Effector memory CD4-positive, alpha-beta T cell (primary cell): ENCODE data around the gene KDM6A.
"Not testable (repeated sequence)": the region's sequence is repeated elsewhere in the genome, so short reads cannot be mapped to it uniquely, and the experiment has no call there.

Experiments used
- DNase-seq, 3 donors: peaks; one replicate each; pipeline ENCODE4 v3.0.0-alpha.2; 2020
- H3K27ac ChIP-seq: 2 replicates; pipeline ENCODE4 v1.7.0; 2013; ENCODE audit warnings: mild to moderate bottlenecking, low read length, moderate library complexity; ENCODE audit not compliant: insufficient read depth, poor library complexity, severe bottlenecking
- H3K27me3 ChIP-seq: replicated peaks from 2 replicates; pipeline ENCODE4 v1.7.0; 2013; ENCODE audit warnings: mild to moderate bottlenecking, low read length; ENCODE audit not compliant: insufficient read depth, control insufficient read depth, poor library complexity, severe bottlenecking
- H3K36me3 ChIP-seq: 2 replicates; pipeline ENCODE4 v1.7.0; 2013; ENCODE audit warnings: mild to moderate bottlenecking, low read length, moderate library complexity; ENCODE audit not compliant: control insufficient read depth, insufficient read depth
- H3K4me1 ChIP-seq: 2 replicates; pipeline ENCODE4 v1.7.0; 2013; ENCODE audit warnings: low read length, mild to moderate bottlenecking; ENCODE audit not compliant: control insufficient read depth, insufficient read depth, poor library complexity, severe bottlenecking
- H3K4me3 ChIP-seq: 2 replicates; pipeline ENCODE4 v1.7.0; 2013; ENCODE audit warnings: low read length, low read depth, mild to moderate bottlenecking; ENCODE audit not compliant: insufficient read depth, poor library complexity, severe bottlenecking
- H3K9me3 ChIP-seq: 2 replicates; pipeline ENCODE4 v1.7.0; 2013; ENCODE audit warnings: mild to moderate bottlenecking, low read length, moderate library complexity; ENCODE audit not compliant: control insufficient read depth

The KDM6A gene

DNA sequence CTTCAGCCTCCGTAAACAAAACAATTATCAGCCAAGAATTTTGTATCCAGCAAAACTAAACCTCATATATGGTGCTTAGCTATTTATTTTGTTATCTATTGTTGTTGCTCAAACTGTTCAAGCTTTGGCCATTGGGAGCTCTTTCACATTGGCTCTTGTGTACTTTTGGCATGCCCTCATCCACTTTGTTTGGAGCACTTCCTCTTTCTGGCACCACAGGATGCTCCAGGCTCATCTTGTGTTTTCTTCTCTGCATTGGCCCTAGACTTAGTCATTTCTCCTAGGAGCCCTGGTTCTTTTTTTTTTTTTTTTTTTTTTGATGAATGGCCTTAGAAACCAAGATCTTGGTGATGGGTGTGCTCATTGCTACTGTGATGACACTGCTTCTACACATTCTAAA lies 253.2 kb downstream of the KDM6A start:
- no peaks in the 10 kb centered on the region for H3K27me3 ChIP-seq

DNA sequence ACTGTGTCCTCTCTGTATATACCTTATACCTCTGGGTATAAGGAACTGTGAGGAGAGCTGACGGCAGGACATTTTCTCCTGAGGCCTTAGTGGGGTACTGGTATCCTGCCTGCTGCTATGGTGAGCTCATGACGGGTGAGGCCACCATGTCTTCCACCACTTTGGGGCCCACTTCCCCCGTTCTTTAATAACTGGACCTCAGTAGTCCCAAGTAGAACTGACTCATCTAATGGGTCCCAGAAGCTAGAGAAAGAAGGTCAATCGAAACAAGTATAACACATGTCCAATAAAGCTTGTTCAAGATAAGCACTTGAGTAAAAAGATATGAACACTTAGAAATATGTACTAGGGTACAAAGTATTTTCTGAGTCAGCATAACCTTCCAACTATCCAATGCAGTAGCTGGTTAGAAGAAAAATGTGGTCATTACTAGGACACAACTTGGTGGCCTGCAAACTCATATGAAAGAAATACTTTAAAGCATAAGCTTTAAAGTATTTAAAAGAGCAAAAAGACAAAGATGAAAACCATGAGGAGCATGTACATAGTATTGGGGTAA lies 256.0 kb downstream of the KDM6A start:
- Histone ChIP-seq H3K27me3 (no peaks in the 10 kb centered on the region), H3K27ac (no peak overlapping the region), H3K4me3 (no peak overlapping the region), H3K4me1 (no peaks in the 10 kb centered on the region), H3K36me3 (no peaks in the 10 kb centered on the region), H3K9me3 (no peaks in the 10 kb centered on the region)
- no peak for DNase-seq

More for the DNA sequence above, 253.2 kb downstream of the KDM6A start:
- no peak for DNase-seq
- no peak overlapping the region for H3K4me3 ChIP-seq
- no peaks in the 10 kb centered on the region for H3K36me3 ChIP-seq
- no peaks in the 10 kb centered on the region for H3K4me1 ChIP-seq
- no peaks in the 10 kb centered on the region for H3K9me3 ChIP-seq
- H3K27ac ChIP-seq = no peak overlapping the region

DNA sequence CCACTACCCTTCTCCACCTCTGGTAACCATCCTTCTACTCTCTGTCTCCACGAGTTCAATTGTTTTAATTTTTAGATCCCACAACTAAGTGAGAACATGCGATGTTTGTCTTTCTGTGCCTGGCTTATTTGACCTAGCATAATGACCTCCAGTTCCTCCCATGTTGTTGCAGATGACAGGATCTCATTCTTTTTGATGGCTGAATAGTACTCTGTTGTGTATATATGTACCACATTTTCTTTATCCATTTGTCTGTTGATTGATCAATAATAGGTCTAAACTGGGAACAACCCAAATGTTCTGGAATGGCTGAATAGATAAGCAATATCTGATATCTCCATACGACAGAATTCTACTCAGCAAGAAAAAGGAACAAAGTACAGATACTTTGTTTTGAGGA lies 260.5 kb downstream of the KDM6A start:
- Histone ChIP-seq H3K4me3 (no peak overlapping the region), H3K27ac (no peak overlapping the region), H3K36me3 (no peaks in the 10 kb centered on the region), H3K27me3 (no peaks in the 10 kb centered on the region), H3K4me1 (no peaks in the 10 kb centered on the region), H3K9me3 (no peaks in the 10 kb centered on the region)
- DNase-seq = no peak

DNA sequence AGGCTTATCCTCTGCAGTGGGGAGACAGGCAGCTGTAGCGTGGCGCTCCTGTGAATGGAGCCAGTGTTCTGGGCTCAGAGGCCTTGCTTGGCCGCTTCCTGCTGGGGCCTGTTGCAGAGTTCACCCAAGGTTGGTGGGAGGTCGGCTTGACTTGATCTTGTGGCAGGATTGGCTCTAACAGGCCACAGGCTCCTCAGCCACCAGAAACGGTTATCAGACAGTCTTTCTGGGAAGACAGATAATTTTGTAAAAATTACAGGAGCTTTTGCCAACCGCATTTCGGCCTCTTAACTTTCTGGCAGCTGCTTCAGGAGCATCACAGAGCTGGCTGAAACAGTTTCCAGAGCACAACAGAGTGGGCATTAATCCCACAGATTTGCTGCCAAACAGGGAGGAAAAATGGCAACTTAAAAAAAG lies 261.3 kb downstream of the KDM6A start:
- Histone ChIP-seq H3K4me1 (no peaks in the 10 kb centered on the region), H3K4me3 (no peak overlapping the region), H3K36me3 (no peaks in the 10 kb centered on the region), H3K27ac (no peak overlapping the region), H3K27me3 (no peaks in the 10 kb centered on the region), H3K9me3 (no peaks in the 10 kb centered on the region)
- DNase-seq = no peak

DNA sequence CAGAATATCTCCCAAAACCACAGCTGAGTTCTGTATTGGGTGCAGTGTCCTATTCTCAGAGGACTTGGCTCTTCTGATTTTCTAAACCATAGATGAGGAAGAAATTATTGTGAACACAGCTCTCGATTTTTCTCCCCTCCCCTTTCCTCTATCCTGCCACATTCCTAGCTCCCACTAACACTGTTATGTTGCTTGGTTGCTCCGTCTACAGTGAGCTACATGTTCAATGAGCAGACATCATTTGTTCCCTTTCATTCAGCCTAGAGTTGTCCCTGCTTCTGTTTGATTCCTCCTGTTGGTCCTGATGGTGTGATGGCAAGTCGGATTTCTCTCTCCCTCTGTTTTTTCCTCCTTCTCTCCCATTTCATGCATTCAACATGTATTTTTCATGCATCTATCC lies 261.8 kb downstream of the KDM6A start:
- Histone ChIP-seq H3K27ac (no peak overlapping the region), H3K4me3 (no peak overlapping the region), H3K27me3 (no peaks in the 10 kb centered on the region), H3K36me3 (no peaks in the 10 kb centered on the region), H3K4me1 (no peaks in the 10 kb centered on the region), H3K9me3 (no peaks in the 10 kb centered on the region)
- DNase-seq = no peak

DNA sequence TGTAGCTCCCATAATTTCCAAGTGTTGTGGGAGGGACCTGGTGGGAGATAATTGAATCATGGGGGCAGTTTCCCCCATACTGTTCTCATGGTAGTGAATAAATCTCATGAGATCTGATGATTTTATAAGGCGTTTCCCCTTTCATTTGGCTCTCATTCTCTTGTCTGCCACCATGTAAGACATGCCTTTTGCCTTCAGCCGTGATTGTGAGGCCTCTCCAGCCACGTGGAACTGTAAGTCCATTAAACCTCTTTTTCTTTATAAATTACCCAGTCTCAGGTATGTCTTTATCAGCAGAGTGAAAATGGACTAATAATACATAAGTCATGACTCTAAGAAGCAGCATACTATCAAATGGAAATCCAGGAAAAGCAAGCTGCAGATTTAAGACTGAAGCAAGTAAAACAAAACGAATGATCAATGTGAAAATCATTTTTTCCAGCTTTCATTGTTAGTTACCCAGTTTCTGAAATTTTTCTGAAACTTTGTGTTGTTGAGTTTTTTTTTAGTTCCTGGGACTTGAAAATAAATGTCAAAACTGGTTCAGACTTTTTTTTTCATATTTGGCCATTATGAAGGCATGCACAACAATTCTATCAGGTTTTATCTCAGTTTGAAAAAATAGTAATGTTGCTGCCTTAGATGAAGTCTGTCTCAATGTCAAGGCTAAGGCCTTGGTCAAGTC lies 262.5 kb downstream of the KDM6A start:
- H3K4me3 ChIP-seq, H3K9me3 ChIP-seq, H3K4me1 ChIP-seq, H3K36me3 ChIP-seq, H3K27me3 ChIP-seq, DNase-seq, H3K27ac ChIP-seq: not testable (repeated sequence)

DNA sequence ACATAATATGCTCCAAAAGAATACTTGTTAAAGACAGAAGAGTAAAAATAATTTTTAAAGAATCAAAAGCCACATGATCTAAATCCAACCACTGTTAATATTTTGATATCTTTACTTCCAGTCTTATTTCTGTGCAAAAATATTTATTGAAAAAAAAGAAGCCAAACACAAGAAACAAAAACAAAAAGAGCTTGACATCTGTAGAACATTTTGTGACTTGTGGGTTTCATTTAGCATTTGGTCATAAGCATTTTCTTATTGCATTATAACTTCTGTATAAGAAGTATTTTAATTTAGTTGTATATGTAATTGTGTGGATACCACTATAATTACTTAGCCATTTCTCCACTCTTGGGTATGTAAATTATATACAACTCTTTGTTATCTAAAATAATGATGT lies 264.5 kb downstream of the KDM6A start:
- no peak for DNase-seq
- Histone ChIP-seq H3K4me3 (no peak overlapping the region), H3K27ac (no peak overlapping the region), H3K4me1 (no peaks in the 10 kb centered on the region), H3K9me3 (no peaks in the 10 kb centered on the region), H3K36me3 (no peaks in the 10 kb centered on the region), H3K27me3 (no peaks in the 10 kb centered on the region)

DNA sequence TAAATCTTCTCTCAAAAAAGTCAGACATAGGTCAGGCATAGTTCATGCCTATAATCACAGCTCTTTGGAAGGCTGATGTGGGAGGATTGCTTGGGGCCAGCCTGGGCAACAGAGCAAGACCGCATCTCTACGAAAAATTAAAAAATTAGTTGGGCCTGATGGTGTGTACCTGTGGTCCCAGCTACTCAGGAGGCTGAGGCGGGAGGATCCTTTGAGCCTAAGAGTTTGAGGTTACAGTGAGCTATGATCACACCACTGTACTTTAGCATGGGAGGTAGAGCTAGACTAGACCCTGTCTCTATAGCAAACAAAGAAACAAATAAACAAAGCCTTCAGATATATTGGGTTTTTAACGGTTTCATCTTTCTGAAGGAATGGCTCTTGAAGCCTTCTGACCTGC lies 265.5 kb downstream of the KDM6A start:
- H3K4me3 ChIP-seq = no peak overlapping the region
- no peaks in the 10 kb centered on the region for H3K9me3 ChIP-seq
- no peaks in the 10 kb centered on the region for H3K36me3 ChIP-seq
- no peak overlapping the region for H3K27ac ChIP-seq
- no peak for DNase-seq
- H3K27me3 ChIP-seq = no peaks in the 10 kb centered on the region
- H3K4me1 ChIP-seq = no peaks in the 10 kb centered on the region

DNA sequence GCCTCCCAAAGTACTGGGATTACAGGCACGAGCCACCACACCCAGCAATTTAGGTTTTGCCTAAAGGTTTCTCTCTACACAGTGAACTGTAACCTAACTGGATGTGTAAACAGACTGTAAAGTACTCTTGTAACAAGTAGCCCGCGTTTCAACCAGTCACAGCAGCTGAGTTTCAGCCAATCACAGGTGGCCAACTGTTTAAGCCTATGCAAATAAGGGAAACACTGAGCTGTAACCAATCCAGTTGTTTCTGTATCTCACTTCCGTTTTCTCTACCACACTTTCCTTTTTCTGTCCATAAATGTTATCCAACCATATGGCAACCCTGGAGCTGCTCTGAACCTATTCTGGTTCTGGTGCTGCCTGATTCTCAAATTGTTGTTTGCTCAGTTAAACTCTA lies 267.8 kb downstream of the KDM6A start:
- Histone ChIP-seq H3K36me3 (no peaks in the 10 kb centered on the region), H3K27me3 (no peaks in the 10 kb centered on the region), H3K4me3 (no peak overlapping the region), H3K9me3 (no peaks in the 10 kb centered on the region), H3K27ac (no peak overlapping the region), H3K4me1 (no peaks in the 10 kb centered on the region)
- DNase-seq = no peak

DNA sequence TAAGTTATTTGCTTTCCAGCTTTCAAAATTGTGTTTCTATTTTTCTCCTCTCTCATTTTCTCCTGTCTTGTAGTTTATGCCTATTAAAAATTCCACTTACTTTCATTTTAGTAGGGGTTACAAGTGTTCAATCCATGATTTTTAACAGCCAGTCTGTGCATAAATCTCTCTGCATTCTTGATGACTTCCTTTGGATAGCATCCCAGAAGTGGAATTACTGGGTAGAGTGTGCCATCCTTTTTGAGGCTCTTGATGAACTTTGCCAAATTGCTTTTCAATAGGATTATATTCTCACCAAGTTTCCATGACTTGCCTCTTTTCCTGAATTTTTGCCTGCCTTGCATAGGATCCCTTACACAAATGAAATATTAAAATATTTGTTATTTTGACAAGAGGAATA lies 269.2 kb downstream of the KDM6A start:
- Histone ChIP-seq H3K4me3 (no peak overlapping the region), H3K27ac (no peak overlapping the region), H3K36me3 (no peaks in the 10 kb centered on the region), H3K27me3 (no peaks in the 10 kb centered on the region), H3K9me3 (no peaks in the 10 kb centered on the region), H3K4me1 (no peaks in the 10 kb centered on the region)
- DNase-seq = no peak
